H1 (cell line): ENCODE data around the gene TUBE1. TPM values are rescaled to one million over a fixed set of nuclear protein-coding genes. Genes with fewer than 3 reads are reported as not detected.

Experiments used
- CEBPB ChIP-seq: IDR thresholded peaks from 2 replicates; pipeline ENCODE4 v1.6.1; 2012; ENCODE audit warnings: low read depth, low read length
- CHD7 ChIP-seq: fragments of 300-600 bp; sonication (generic); IDR thresholded peaks from 2 replicates; pipeline ENCODE4 v1.7.1; 2012; ENCODE audit warnings: low read length, moderate library complexity, mild to moderate bottlenecking, inconsistent platforms; ENCODE audit not compliant: insufficient replicate concordance
- TAF1 ChIP-seq: IDR thresholded peaks from 2 replicates; pipeline ENCODE4 v1.6.1; 2011; ENCODE audit warnings: mild to moderate bottlenecking, low read depth, low read length
- polyA plus RNA-seq, 7 experiments: library from polyadenylated mRNA; depleted of rRNA in 3 of 7; stranded (reverse) in 5 of 7; unstranded in 2 of 7; fragments of >200 nt in 5 of 7; fragments of 200-250 nt in 2 of 7; gene quantifications; 1 replicate in 5 of 7; 2 replicates in 1 of 7; 4 replicates in 1 of 7; pipeline versions ENCODE4 v1.2.1 to v1.2.3, GENCODE V29; 2011 to 2013; ENCODE audit warnings: missing spikeins in 2 of 7, mixed read lengths in 2 of 7
- total RNA-seq: library from RNA; stranded (reverse); fragmentation: NEBNext Ultra II Directional; extraction: Animal tissue kit (Norgen Biotek cat#: 25700); gene quantifications from 2 replicates; pipeline ENCODE4 v1.2.1, GENCODE V29; 2021

The TUBE1 gene
- total and polyA plus RNA-seq, 2 of the 8 experiments (the other 6 are each of a cell fraction or from before 2014, with no cell fraction given), result 8.0 to 15.9 TPM

GRCh38 chr6:112044856-112045255 is 42.4 kb downstream of the TUBE1 start (continued):
- TF ChIP-seq CHD7, result no peak
- TF ChIP-seq CEBPB, result no peak
- TF ChIP-seq TAF1, result no peak
- TF ChIP-seq, all 59 proteins: peak for 0
